Measurements from ENCODE around the gene NCKAP1. TPM values are rescaled to one million over a fixed set of nuclear protein-coding genes. Genes with fewer than 3 reads are reported as not detected.

Gene NCKAP1
- total RNA-seq, 2 donors from 2014 or later: 128 to 136 TPM

DNA sequence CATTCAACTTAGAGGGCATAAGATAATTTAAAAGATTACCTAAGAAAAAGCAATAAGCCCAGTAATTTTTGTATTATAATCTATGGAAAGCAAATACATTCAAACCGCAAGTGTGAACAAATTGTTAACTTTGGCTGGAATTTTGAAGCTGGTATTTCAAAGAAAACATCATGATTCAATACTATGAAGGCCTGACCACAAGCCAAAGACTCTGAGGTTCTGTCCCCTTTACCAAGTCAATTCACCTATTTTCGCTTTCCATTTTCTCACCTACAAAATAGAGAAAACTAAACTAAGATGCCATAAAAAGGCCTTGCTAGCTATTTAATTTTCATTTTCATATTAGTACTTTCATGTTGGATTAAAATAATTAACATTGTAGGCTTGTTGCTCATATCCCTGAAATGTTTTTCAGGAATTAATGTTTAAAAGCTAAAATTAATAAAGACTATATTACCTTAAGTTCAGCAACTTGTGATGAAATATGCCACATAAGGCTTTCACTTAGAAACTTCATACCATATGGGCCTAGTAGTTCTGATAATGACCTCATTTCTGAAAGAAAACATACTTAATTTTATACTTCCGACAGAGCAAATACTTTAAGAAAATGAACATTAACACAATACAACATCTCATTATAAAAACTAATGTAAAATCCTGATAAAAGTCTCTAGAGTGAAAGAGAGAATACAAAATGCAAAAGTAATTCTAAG lies 86.2 kb downstream of the NCKAP1 start:
- H3K27ac Mint-ChIP-seq: no peak overlapping the region
- H3K4me3 Mint-ChIP-seq: no peak overlapping the region
- H3K9me3 Mint-ChIP-seq: no peaks in the 10 kb centered on the region
- no peaks in the 10 kb centered on the region for H3K27me3 Mint-ChIP-seq (ENCODE audit: insufficient read depth)
- DNase-seq: no peak
- TF ChIP-seq, protein P1, sequence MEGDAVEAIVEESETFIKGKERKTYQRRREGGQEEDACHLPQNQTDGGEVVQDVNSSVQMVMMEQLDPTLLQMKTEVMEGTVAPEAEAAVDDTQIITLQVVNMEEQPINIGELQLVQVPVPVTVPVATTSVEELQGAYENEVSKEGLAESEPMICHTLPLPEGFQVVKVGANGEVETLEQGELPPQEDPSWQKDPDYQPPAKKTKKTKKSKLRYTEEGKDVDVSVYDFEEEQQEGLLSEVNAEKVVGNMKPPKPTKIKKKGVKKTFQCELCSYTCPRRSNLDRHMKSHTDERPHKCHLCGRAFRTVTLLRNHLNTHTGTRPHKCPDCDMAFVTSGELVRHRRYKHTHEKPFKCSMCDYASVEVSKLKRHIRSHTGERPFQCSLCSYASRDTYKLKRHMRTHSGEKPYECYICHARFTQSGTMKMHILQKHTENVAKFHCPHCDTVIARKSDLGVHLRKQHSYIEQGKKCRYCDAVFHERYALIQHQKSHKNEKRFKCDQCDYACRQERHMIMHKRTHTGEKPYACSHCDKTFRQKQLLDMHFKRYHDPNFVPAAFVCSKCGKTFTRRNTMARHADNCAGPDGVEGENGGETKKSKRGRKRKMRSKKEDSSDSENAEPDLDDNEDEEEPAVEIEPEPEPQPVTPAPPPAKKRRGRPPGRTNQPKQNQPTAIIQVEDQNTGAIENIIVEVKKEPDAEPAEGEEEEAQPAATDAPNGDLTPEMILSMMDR (conservative IDR thresholded peaks at IDR 0.05): no peak
- Histone ChIP-seq H3K27ac (ENCODE audit: low read depth, low read length) (no peak overlapping the region), H3K27me3 (ENCODE audit: control insufficient read depth, insufficient read depth, low read length, poor library complexity, severe bottlenecking) (no peaks in the 10 kb centered on the region), H3K36me3 (ENCODE audit: control insufficient read depth, insufficient read depth, low read length) (peaks cover 69% of the 10 kb centered on the region), H3K4me3 (ENCODE audit: low read length) (no peak overlapping the region), H3K9ac (ENCODE audit: extremely low read depth, low read length, poor library complexity, severe bottlenecking) (no peak overlapping the region), H3K9me3 (ENCODE audit: control insufficient read depth, low read length) (no peaks in the 10 kb centered on the region), H3K4me1 (ENCODE audit: control insufficient read depth, insufficient read depth, low read length) (peaks cover 11% of the 10 kb centered on the region)
- peaks cover 40% of the 10 kb centered on the region for H3K36me3 Mint-ChIP-seq (ENCODE audit: low read depth)
- H3K4me1 Mint-ChIP-seq: peaks cover 21% of the 10 kb centered on the region
- 95% methylated on average over 3 of the region's 3 CpGs; no CpG with 5 or more reads in 1 of the 2 experiments for WGBS, 2 experiments (ENCODE audit: insufficient coverage in 1 of 2, insufficient read length in 1 of 2)

- H3K27ac ChIP-seq (ENCODE audit: low read depth, low read length): no peak overlapping the region
- Mint-ChIP-seq H3K4me1 (peaks cover 28% of the 10 kb centered on the region), H3K27me3 (ENCODE audit: insufficient read depth) (no peaks in the 10 kb centered on the region), H3K27ac (no peak overlapping the region), H3K36me3 (ENCODE audit: low read depth) (peaks cover 39% of the 10 kb centered on the region), H3K9me3 (no peaks in the 10 kb centered on the region), H3K4me3 (no peak overlapping the region)
- DNase-seq: no peak
- no peak overlapping the region for H3K9ac ChIP-seq (ENCODE audit: extremely low read depth, low read length, poor library complexity, severe bottlenecking)
- no peaks in the 10 kb centered on the region for H3K9me3 ChIP-seq (ENCODE audit: control insufficient read depth, low read length)
- H3K27me3 ChIP-seq (ENCODE audit: control insufficient read depth, insufficient read depth, low read length, poor library complexity, severe bottlenecking): no peaks in the 10 kb centered on the region
- 90 to 92% methylated on average over 2 to 3 of the region's 3 CpGs for WGBS, 2 experiments (ENCODE audit: insufficient coverage in 1 of 2, insufficient read length in 1 of 2)
- TF ChIP-seq, protein P1 (conservative IDR thresholded peaks at IDR 0.05): no peak
- no peak overlapping the region for H3K4me3 ChIP-seq (ENCODE audit: low read length)
- H3K36me3 ChIP-seq (ENCODE audit: control insufficient read depth, insufficient read depth, low read length): peaks cover 65% of the 10 kb centered on the region
- peaks cover 13% of the 10 kb centered on the region for H3K4me1 ChIP-seq (ENCODE audit: control insufficient read depth, insufficient read depth, low read length)
Observed at GRCh38 chr2:182950546-182950945, 87.7 kb downstream of the NCKAP1 start.

- H3K9me3 ChIP-seq (ENCODE audit: control insufficient read depth, low read length): no peaks in the 10 kb centered on the region
- TF ChIP-seq, protein P1 (conservative IDR thresholded peaks at IDR 0.05): no peak
- peaks cover 69% of the 10 kb centered on the region for H3K36me3 ChIP-seq (ENCODE audit: control insufficient read depth, insufficient read depth, low read length)
- Mint-ChIP-seq H3K4me3 (no peak overlapping the region), H3K4me1 (peaks cover 23% of the 10 kb centered on the region), H3K27ac (no peak overlapping the region), H3K36me3 (ENCODE audit: low read depth) (peaks cover 44% of the 10 kb centered on the region), H3K9me3 (no peaks in the 10 kb centered on the region), H3K27me3 (ENCODE audit: insufficient read depth) (no peaks in the 10 kb centered on the region)
- H3K27ac ChIP-seq (ENCODE audit: low read depth, low read length): no peak overlapping the region
- no peaks in the 10 kb centered on the region for H3K27me3 ChIP-seq (ENCODE audit: control insufficient read depth, insufficient read depth, low read length, poor library complexity, severe bottlenecking)
- WGBS, 2 experiments (ENCODE audit: insufficient coverage in 1 of 2, insufficient read length in 1 of 2): 85 to 87% methylated on average over 4 to 5 of the region's 5 CpGs
- H3K4me1 ChIP-seq (ENCODE audit: control insufficient read depth, insufficient read depth, low read length): peaks cover 13% of the 10 kb centered on the region
- DNase-seq: peak; percentile 77
- H3K4me3 ChIP-seq (ENCODE audit: low read length): no peak overlapping the region
- no peak overlapping the region for H3K9ac ChIP-seq (ENCODE audit: extremely low read depth, low read length, poor library complexity, severe bottlenecking)
Observed at GRCh38 chr2:182949572-182950189, 88.6 kb downstream of the NCKAP1 start.
